Parathyroid adenoma (tissue), 2 donors: ENCODE results near the gene BCAR1.
"Not testable (repeated sequence)": the region's sequence is repeated elsewhere in the genome, so short reads cannot be mapped to it uniquely, and the experiment has no call there.

ENCODE experiments used
- H2AFZ ChIP-seq: fragments of 300-600 bp; sonication (generic); one replicate; pipeline ENCODE4 v1.7.0; 2017; ENCODE audit warnings: antibody characterized with exemption, mild to moderate bottlenecking
- H3K27ac ChIP-seq: fragments of 300-600 bp; sonication (generic); one replicate; pipeline ENCODE4 v1.7.0; 2017
- H3K27me3 ChIP-seq: fragments of 300-600 bp; sonication (generic); one replicate; pipeline ENCODE4 v1.7.0; 2017; ENCODE audit warnings: low read length; ENCODE audit not compliant: control insufficient read depth, insufficient read depth
- H3K36me3 ChIP-seq: fragments of 300-600 bp; sonication (generic); one replicate; pipeline ENCODE4 v1.7.0; 2017; ENCODE audit warnings: low read length; ENCODE audit not compliant: control insufficient read depth, insufficient read depth
- H3K4me1 ChIP-seq: fragments of 300-600 bp; sonication (generic); one replicate; pipeline ENCODE4 v1.7.0; 2017; ENCODE audit warnings: control low read depth
- H3K4me2 ChIP-seq: fragments of 300-600 bp; sonication (generic); one replicate; pipeline ENCODE4 v1.7.0; 2017; ENCODE audit warnings: low read length
- H3K4me3 ChIP-seq: fragments of 300-600 bp; sonication (generic); one replicate; pipeline ENCODE4 v1.7.0; 2017; ENCODE audit warnings: low read depth, low read length
- H3K79me2 ChIP-seq: fragments of 300-600 bp; sonication (generic); one replicate; pipeline ENCODE4 v1.7.0; 2017; ENCODE audit warnings: control low read depth
- H3K9ac ChIP-seq: fragments of 300-600 bp; sonication (generic); one replicate; pipeline ENCODE4 v1.7.0; 2017; ENCODE audit warnings: mild to moderate bottlenecking
- H3K9me3 ChIP-seq: fragments of 300-600 bp; sonication (generic); one replicate; pipeline ENCODE4 v1.7.0; 2017; ENCODE audit warnings: low read length; ENCODE audit not compliant: control insufficient read depth
- TF ChIP-seq, protein P1 (sequence below): fragments of 300-600 bp; sonication (generic); IDR thresholded peaks from one replicate; pipeline ENCODE4 v1.7.0; 2017; ENCODE audit warnings: antibody characterized with exemption, mild to moderate bottlenecking
- donor health status: primary hyperparathyroidism.

Gene BCAR1

DNA sequence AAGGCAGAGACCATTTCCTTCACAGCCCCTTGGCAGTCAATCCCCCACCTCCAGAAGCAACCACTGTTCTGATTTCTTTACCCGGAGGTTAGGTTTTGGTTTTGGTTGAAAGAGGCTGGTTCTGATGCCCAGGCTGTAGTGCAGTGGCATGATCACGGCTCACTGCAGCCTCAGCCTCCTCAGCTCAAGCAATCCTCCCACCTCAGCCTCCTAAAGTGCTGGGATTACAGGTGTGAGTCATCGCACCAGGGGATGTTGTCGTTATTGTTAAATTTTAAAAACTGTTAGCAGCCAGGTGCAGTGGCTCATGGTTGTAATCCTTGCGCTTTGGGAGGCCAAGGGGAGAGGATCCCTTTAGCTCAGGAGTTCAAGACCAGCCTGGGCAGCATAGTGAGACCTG lies 41.5 kb downstream of the BCAR1 start:
- TF ChIP-seq, protein P1, sequence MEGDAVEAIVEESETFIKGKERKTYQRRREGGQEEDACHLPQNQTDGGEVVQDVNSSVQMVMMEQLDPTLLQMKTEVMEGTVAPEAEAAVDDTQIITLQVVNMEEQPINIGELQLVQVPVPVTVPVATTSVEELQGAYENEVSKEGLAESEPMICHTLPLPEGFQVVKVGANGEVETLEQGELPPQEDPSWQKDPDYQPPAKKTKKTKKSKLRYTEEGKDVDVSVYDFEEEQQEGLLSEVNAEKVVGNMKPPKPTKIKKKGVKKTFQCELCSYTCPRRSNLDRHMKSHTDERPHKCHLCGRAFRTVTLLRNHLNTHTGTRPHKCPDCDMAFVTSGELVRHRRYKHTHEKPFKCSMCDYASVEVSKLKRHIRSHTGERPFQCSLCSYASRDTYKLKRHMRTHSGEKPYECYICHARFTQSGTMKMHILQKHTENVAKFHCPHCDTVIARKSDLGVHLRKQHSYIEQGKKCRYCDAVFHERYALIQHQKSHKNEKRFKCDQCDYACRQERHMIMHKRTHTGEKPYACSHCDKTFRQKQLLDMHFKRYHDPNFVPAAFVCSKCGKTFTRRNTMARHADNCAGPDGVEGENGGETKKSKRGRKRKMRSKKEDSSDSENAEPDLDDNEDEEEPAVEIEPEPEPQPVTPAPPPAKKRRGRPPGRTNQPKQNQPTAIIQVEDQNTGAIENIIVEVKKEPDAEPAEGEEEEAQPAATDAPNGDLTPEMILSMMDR = no peak
- no peaks in the 10 kb centered on the region for H3K9me3 ChIP-seq
- no peaks in the 10 kb centered on the region for H3K27me3 ChIP-seq
- no peaks in the 10 kb centered on the region for H3K36me3 ChIP-seq
- no peaks in the 10 kb centered on the region for H3K79me2 ChIP-seq
- H3K4me1 ChIP-seq = no peaks in the 10 kb centered on the region
- no peak overlapping the region for H2AFZ ChIP-seq
- no peak overlapping the region for H3K9ac ChIP-seq
- no peak overlapping the region for H3K4me2 ChIP-seq
- H3K4me3 ChIP-seq = no peak overlapping the region
- H3K27ac ChIP-seq = no peak overlapping the region

- H3K4me1 ChIP-seq, H3K9me3 ChIP-seq, H3K27ac ChIP-seq, H3K4me3 ChIP-seq, H3K27me3 ChIP-seq, H2AFZ ChIP-seq, H3K79me2 ChIP-seq, H3K36me3 ChIP-seq, H3K9ac ChIP-seq, H3K4me2 ChIP-seq: not testable (repeated sequence)
Measured at GRCh38 chr16:75209514-75209913, 41.9 kb downstream of the BCAR1 start.

DNA sequence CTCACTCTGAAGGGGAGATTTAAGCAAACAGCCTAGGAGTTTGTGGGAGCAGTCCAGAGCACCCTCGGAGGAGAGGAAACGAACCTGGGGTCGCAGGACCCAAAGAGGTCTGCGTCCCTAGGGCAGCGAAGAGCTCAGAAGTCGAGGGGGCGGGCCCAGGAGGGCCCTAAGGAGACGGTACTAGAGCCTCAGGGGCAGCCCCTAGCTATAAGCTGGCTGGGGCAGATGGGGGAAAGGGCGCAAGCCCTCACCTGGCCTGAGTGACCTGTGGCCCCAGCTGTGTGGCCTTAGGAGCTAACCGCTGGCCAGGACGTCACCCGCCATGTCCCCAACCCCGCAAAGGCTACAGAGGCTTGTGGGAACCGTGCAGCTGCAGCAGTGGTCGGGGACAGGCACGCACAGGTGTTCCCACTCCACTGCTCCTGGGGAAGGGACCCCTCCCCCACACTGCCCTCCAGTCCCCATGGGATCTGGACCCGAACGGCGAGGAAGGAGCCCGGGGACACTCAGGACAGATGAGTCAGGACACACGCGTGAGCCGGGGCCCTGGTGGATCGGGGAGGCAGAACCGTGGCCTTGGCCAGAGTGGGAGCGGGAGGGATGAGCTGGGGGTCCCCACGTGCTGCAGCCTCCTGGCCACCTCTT lies 42.4 kb downstream of the BCAR1 start:
- H3K4me3 ChIP-seq = no peak overlapping the region
- no peak overlapping the region for H3K27ac ChIP-seq
- H3K36me3 ChIP-seq = no peaks in the 10 kb centered on the region
- no peaks in the 10 kb centered on the region for H3K27me3 ChIP-seq
- H2AFZ ChIP-seq = no peak overlapping the region
- TF ChIP-seq, protein P1 = no peak
- H3K4me1 ChIP-seq = no peaks in the 10 kb centered on the region
- no peak overlapping the region for H3K4me2 ChIP-seq
- no peaks in the 10 kb centered on the region for H3K9me3 ChIP-seq
- no peak overlapping the region for H3K9ac ChIP-seq
- H3K79me2 ChIP-seq = no peaks in the 10 kb centered on the region

DNA sequence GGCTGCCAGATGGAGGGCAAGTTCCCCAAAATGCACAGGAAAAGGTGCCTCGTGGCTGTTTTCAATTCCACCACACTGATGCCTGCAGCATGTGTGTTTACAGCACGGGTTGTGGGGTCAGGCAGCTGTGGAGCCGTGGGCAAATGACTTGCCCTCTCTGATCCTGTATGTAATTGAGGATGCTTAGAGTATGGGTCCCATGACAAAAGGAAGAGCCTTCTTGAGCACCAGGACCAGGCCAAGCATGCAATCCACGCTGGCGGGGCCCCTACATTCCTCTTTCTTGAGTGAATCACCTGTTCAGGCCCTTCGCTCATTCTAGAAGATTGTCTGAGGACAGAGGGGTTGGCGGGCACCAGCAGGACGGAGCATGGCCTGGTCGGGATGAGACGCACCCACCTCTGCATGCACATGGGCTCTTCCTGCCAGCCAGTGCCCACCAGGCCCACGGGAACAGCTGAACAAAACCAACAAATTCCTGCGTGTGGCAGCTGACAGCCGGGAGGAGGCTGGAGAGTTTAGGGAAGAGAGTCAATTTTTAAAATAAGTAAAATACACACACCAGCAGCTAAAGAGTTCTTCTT lies 43.1 kb downstream of the BCAR1 start:
- no peak overlapping the region for H3K27ac ChIP-seq

GRCh38 chr16:75207831-75208230 lies 43.6 kb downstream of the BCAR1 start:
- H3K36me3 ChIP-seq = no peaks in the 10 kb centered on the region
- no peaks in the 10 kb centered on the region for H3K27me3 ChIP-seq
- H3K9ac ChIP-seq = no peak overlapping the region
- TF ChIP-seq, protein P1 = no peak
- H3K4me1 ChIP-seq = no peaks in the 10 kb centered on the region
- H3K27ac ChIP-seq = no peak overlapping the region
- H3K4me2 ChIP-seq = no peak overlapping the region
- H3K9me3 ChIP-seq = no peaks in the 10 kb centered on the region
- H3K4me3 ChIP-seq = no peak overlapping the region
- H2AFZ ChIP-seq = no peak overlapping the region
- H3K79me2 ChIP-seq = no peaks in the 10 kb centered on the region

More for the DNA sequence above, 43.1 kb downstream of the BCAR1 start:
- Histone ChIP-seq H3K9me3 (no peaks in the 10 kb centered on the region), H3K4me3 (no peak overlapping the region), H3K27me3 (no peaks in the 10 kb centered on the region), H3K4me1 (no peaks in the 10 kb centered on the region), H3K79me2 (no peaks in the 10 kb centered on the region), H3K36me3 (no peaks in the 10 kb centered on the region), H3K4me2 (no peak overlapping the region), H3K9ac (no peak overlapping the region), H2AFZ (no peak overlapping the region)
- TF ChIP-seq, protein P1 = no peak
